ENCODE measurements around the gene ZNF324. TPM values are rescaled to one million over a fixed set of nuclear protein-coding genes. Genes with fewer than 3 reads are reported as not detected.

The ZNF324 gene
- 8.7 and 13.1 TPM in 2 replicates for total RNA-seq
- polyA plus RNA-seq = 9.1 and 9.3 TPM in 2 replicates

GRCh38 chr19:58466760-58467589, at the start of gene ZNF324:
Gene ZNF324 (plus strand): TSS chr19:58467080. CDS start chr19:58469186, 2,106 bp downstream.
- peak; percentile 100 for DNase-seq (ENCODE audit: low spot score)
- H3K4me2 ChIP-seq = peak within 1 kb of the TSS; percentile 86
- no peaks in the 10 kb centered on the region for H3K27me3 ChIP-seq
- TF ChIP-seq CTCF (IDR thresholded peaks at IDR 0.05; ENCODE audit: poor library complexity) = no peak
- no peak for TF ChIP-seq EZH2 (IDR thresholded peaks at IDR 0.05; ENCODE audit: borderline replicate concordance)
- no peak for TF ChIP-seq EZH2phosphoT487 (IDR thresholded peaks at IDR 0.05; ENCODE audit: low read depth, severe bottlenecking, unreplicated experiment)
- H3K9me3 ChIP-seq (ENCODE audit: low read depth) = no peaks in the 10 kb centered on the region
- H4K20me1 ChIP-seq (ENCODE audit: insufficient read depth, poor library complexity, severe bottlenecking) = peaks cover 6% of the 10 kb centered on the region
- H3K4me3 ChIP-seq = peak within 1 kb of the TSS; percentile 38
- no peaks in the 10 kb centered on the region for H3K9me2 ChIP-seq (replicated peaks; ENCODE audit: insufficient read depth)
- peak within 1 kb of the TSS; percentile 84 for H2AFZ ChIP-seq
- WGBS (ENCODE audit: low lambda C conversion rate, missing lambda C conversion rate) = under 1% methylated on average over 84 of the region's 92 CpGs
- H3K4me1 ChIP-seq (ENCODE audit: insufficient read depth) = no peaks in the 10 kb centered on the region
- H3K36me3 ChIP-seq (replicated peaks; ENCODE audit: insufficient read depth, low read depth) = no peaks in the 10 kb centered on the region
- peak within 1 kb of the TSS; percentile 81 for H3K27ac ChIP-seq
- peaks cover 18% of the 10 kb centered on the region for H3K79me2 ChIP-seq

GRCh38 chr19:58428617-58429016, 38.3 kb upstream of the ZNF324 start:
- no peaks in the 10 kb centered on the region for H3K9me2 ChIP-seq (replicated peaks; ENCODE audit: insufficient read depth)
- no peak for DNase-seq (ENCODE audit: low spot score)
- no peaks in the 10 kb centered on the region for H3K4me1 ChIP-seq (ENCODE audit: insufficient read depth)
- no peaks in the 10 kb centered on the region for H3K36me3 ChIP-seq (replicated peaks; ENCODE audit: insufficient read depth, low read depth)
- H3K79me2 ChIP-seq = no peaks in the 10 kb centered on the region
- no peak overlapping the region for H3K4me2 ChIP-seq
- H3K9me3 ChIP-seq (ENCODE audit: low read depth) = peaks cover 7% of the 10 kb centered on the region
- no peaks in the 10 kb centered on the region for H3K27me3 ChIP-seq
- WGBS (ENCODE audit: low lambda C conversion rate, missing lambda C conversion rate) = 71% methylated on average over 1 of the region's 1 CpG
- H2AFZ ChIP-seq = no peak overlapping the region
- no peaks in the 10 kb centered on the region for H4K20me1 ChIP-seq (ENCODE audit: insufficient read depth, poor library complexity, severe bottlenecking)
- H3K4me3 ChIP-seq = no peak overlapping the region
- TF ChIP-seq EZH2 (IDR thresholded peaks at IDR 0.05; ENCODE audit: borderline replicate concordance) = no peak
- no peak for TF ChIP-seq EZH2phosphoT487 (IDR thresholded peaks at IDR 0.05; ENCODE audit: low read depth, severe bottlenecking, unreplicated experiment)
- no peak for TF ChIP-seq CTCF (IDR thresholded peaks at IDR 0.05; ENCODE audit: poor library complexity)
- no peak overlapping the region for H3K27ac ChIP-seq

DNA sequence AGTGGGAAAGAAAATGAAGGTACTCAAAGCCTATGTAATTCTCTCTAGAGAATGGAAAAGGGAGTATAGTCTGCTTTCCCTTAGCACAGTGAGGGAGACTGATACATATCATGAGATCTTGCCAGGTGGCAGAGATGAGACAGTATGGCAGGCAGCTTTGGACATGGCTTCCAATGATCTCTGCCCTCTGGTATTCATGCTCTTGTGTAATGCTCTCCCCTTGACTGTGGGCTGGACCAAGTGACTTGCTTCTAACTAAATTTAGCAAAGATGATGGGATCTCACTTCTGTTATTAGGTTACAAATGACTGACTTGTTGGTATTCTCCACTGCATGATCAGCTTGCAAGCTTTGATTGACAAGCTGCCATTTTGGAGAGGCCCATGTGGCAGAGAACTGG, 37.1 kb upstream of the ZNF324 start:
- Histone ChIP-seq H2AFZ (no peak overlapping the region), H3K9me3 (ENCODE audit: low read depth) (peaks cover 12% of the 10 kb centered on the region), H3K27ac (no peak overlapping the region), H3K9me2 (replicated peaks; ENCODE audit: insufficient read depth) (no peaks in the 10 kb centered on the region), H4K20me1 (ENCODE audit: insufficient read depth, poor library complexity, severe bottlenecking) (no peaks in the 10 kb centered on the region), H3K4me1 (ENCODE audit: insufficient read depth) (no peaks in the 10 kb centered on the region), H3K4me2 (no peak overlapping the region), H3K36me3 (replicated peaks; ENCODE audit: insufficient read depth, low read depth) (no peaks in the 10 kb centered on the region), H3K79me2 (no peaks in the 10 kb centered on the region), H3K27me3 (no peaks in the 10 kb centered on the region), H3K4me3 (no peak overlapping the region)
- TF ChIP-seq EZH2 (IDR thresholded peaks at IDR 0.05; ENCODE audit: borderline replicate concordance) (no peak), CTCF (IDR thresholded peaks at IDR 0.05; ENCODE audit: poor library complexity) (no peak), EZH2phosphoT487 (IDR thresholded peaks at IDR 0.05; ENCODE audit: low read depth, severe bottlenecking, unreplicated experiment) (no peak)
- DNase-seq (ENCODE audit: low spot score) = no peak
